PC-3 (cell line): ENCODE data around the gene CSNK1D. TPM values are rescaled to one million over a fixed set of nuclear protein-coding genes. Genes with fewer than 3 reads are reported as not detected.

Experiments
- ATAC-seq: fragments of 200-7000 bp; cut with Tn5 transposase; 2 replicates; pipeline ENCODE4 v1.9.1; 2020; ENCODE audit warnings: mild to moderate bottlenecking, moderate library complexity
- BruUV-seq: library from RNA; stranded (reverse); fragments of 400-500 nt; replicated peaks from 2 replicates; lab custom pipeline; 2021; lab: Mats Ljungman, UMichigan
- CTCF ChIA-PET: fragments of 300-600 bp; sonication (Branson Sonifier 250); formaldehyde crosslinking; loops from one replicate; lab custom pipeline; 2022; ENCODE audit warnings: antibody characterized with exemption; lab: Charles Lee
- POLR2A ChIA-PET: fragments of 300-600 bp; sonication (Branson Sonifier 250); formaldehyde crosslinking; loops from one replicate; lab custom pipeline; 2022; ENCODE audit warnings: antibody characterized with exemption; ENCODE audit not compliant: unreplicated experiment; lab: Charles Lee
- DNase-seq: peaks from one replicate; pipeline ENCODE4 v3.0.0-alpha.2; 2015
- H2AFZ ChIP-seq: fragments of 300-600 bp; sonication (generic); 2 replicates; pipeline ENCODE4 v1.6.0; 2016; ENCODE audit warnings: antibody characterized with exemption, low read length
- H3F3A ChIP-seq: fragments of 300-600 bp; sonication (generic); one replicate; pipeline ENCODE4 v1.6.0; 2017; ENCODE audit warnings: antibody characterized with exemption, low read length, control low read depth, mild to moderate bottlenecking; ENCODE audit not compliant: unreplicated experiment
- H3K27ac ChIP-seq: fragments of 300-600 bp; sonication (generic); 2 replicates; pipeline ENCODE4 v1.5.1; 2016; ENCODE audit warnings: mild to moderate bottlenecking, low read length
- H3K27me3 ChIP-seq: fragments of 300-600 bp; sonication (generic); 2 replicates; pipeline ENCODE4 v1.6.1; 2016; ENCODE audit warnings: low read length, mixed read lengths
- H3K36me3 ChIP-seq: fragments of 300-600 bp; sonication (generic); 2 replicates; pipeline ENCODE4 v1.6.1; 2016; ENCODE audit warnings: low read depth, mixed run types, low read length, mixed read lengths
- H3K4me1 ChIP-seq: fragments of 300-600 bp; sonication (generic); 2 replicates; pipeline ENCODE4 v1.5.1; 2016; ENCODE audit warnings: low read length; ENCODE audit not compliant: insufficient read depth
- H3K4me2 ChIP-seq: fragments of 300-600 bp; sonication (generic); 2 replicates; pipeline ENCODE4 v1.6.0; 2016; ENCODE audit warnings: low read length
- H3K4me3 ChIP-seq: fragments of 300-600 bp; sonication (generic); 2 replicates; pipeline ENCODE4 v1.5.1; 2016; ENCODE audit warnings: mild to moderate bottlenecking, low read length, mixed read lengths
- H3K79me2 ChIP-seq: fragments of 300-600 bp; sonication (generic); 2 replicates; pipeline ENCODE4 v1.6.1; 2017; ENCODE audit warnings: low read length, mixed read lengths
- H3K9ac ChIP-seq: fragments of 300-600 bp; sonication (generic); 2 replicates; pipeline ENCODE4 v1.6.0; 2016; ENCODE audit warnings: mild to moderate bottlenecking, low read length
- H3K9me2 ChIP-seq: fragments of 300-600 bp; sonication (generic); replicated peaks from 2 replicates; pipeline ENCODE4 v1.6.1; 2016; ENCODE audit warnings: mixed run types, low read length, mixed read lengths
- H3K9me3 ChIP-seq: fragments of 300-600 bp; sonication (generic); 2 replicates; pipeline ENCODE4 v1.6.1; 2016; ENCODE audit warnings: low read length, mixed read lengths
- H4K20me1 ChIP-seq: fragments of 300-600 bp; sonication (generic); 2 replicates; pipeline ENCODE4 v1.6.1; 2016; ENCODE audit warnings: low read length, mixed read lengths
- CTCF ChIP-seq: fragments of 300-600 bp; sonication (generic); conservative IDR thresholded peaks from 2 replicates; pipeline ENCODE4 v1.5.1; 2017; ENCODE audit warnings: antibody characterized with exemption, low read depth, mild to moderate bottlenecking, low read length
- EZH2 ChIP-seq: fragments of 300-600 bp; sonication (generic); IDR thresholded peaks from one replicate; pipeline ENCODE4 v1.6.1; 2017; ENCODE audit warnings: antibody characterized with exemption, mild to moderate bottlenecking, low read length; ENCODE audit not compliant: unreplicated experiment
- EZH2phosphoT487 ChIP-seq: fragments of 300-600 bp; sonication (generic); IDR thresholded peaks from 2 replicates; pipeline ENCODE4 v1.6.1; 2018; ENCODE audit warnings: mild to moderate bottlenecking, antibody characterized with exemption, low read length, borderline replicate concordance
- intact Hi-C: fragments of 100-400 bp; cut with micrococcal nuclease; formaldehyde crosslinking; loops from 2 replicates; pipeline ENCODE4 v1.9.0; 2023
- total RNA-seq: library from RNA; depleted of rRNA; stranded (reverse); fragments of >200 nt; gene quantifications from 2 replicates; pipeline ENCODE4 v1.2.3, GENCODE V29; 2014

The CSNK1D gene
- total RNA-seq, 1 experiment from 2014 or later, result 58.6 TPM

- Histone ChIP-seq H3K4me3 (no peak overlapping the region), H3K27ac (no peak overlapping the region), H3K9ac (no peak overlapping the region), H3K4me1 (no peaks in the 10 kb centered on the region), H3K79me2 (no peaks in the 10 kb centered on the region), H3K4me2 (no peak overlapping the region), H3K36me3 (no peaks in the 10 kb centered on the region), H2AFZ (no peak overlapping the region), H3K9me3 (no peaks in the 10 kb centered on the region), H3K27me3 (no peaks in the 10 kb centered on the region), H3K9me2 (no peaks in the 10 kb centered on the region), H3F3A (peaks cover 3% of the 10 kb centered on the region), H4K20me1 (no peaks in the 10 kb centered on the region)
- intact Hi-C loops, result loop anchor here (2.0 kb wide), 1 partner anchor 77 kb away; no protein-coding TSS in a partner anchor
- ChIA-PET CTCF (no interaction called here), POLR2A (no interaction called here)
- DNase-seq (no peak), ATAC-seq (no peak)
- TSS peak; percentile 43 for BruUV-seq
- no peak for TF ChIP-seq CTCF
- TF ChIP-seq EZH2, result no peak
- TF ChIP-seq EZH2phosphoT487, result no peak
Observed at GRCh38 chr17:82321947-82322466, 48.5 kb upstream of the CSNK1D start.

GRCh38 chr17:82320956-82321927 lies 47.7 kb upstream of the CSNK1D start:
- no peaks in the 10 kb centered on the region for H3K79me2 ChIP-seq
- no peaks in the 10 kb centered on the region for H4K20me1 ChIP-seq
- ATAC-seq, result peak; percentile 45
- no peak overlapping the region for H3K9ac ChIP-seq
- DNase-seq, result no peak
- H3K4me1 ChIP-seq, result no peaks in the 10 kb centered on the region
- TF ChIP-seq CTCF (peak; percentile 90), EZH2 (no peak), EZH2phosphoT487 (no peak)
- no peaks in the 10 kb centered on the region for H3K9me3 ChIP-seq
- intact Hi-C loops, result loop anchor here (2.0 kb wide), 1 partner anchor 76 kb away; no protein-coding TSS in a partner anchor
- H3F3A ChIP-seq, result peaks cover 3% of the 10 kb centered on the region
- no peaks in the 10 kb centered on the region for H3K27me3 ChIP-seq
- no peak overlapping the region for H3K4me3 ChIP-seq
- ChIA-PET POLR2A (no interaction called here), CTCF (interaction anchor here (1.2 kb wide), 1 partner anchor 74 kb away, joined by 3 read pairs; no protein-coding TSS in a partner anchor)
- no peaks in the 10 kb centered on the region for H3K9me2 ChIP-seq
- H2AFZ ChIP-seq, result no peak overlapping the region
- no peaks in the 10 kb centered on the region for H3K36me3 ChIP-seq
- H3K4me2 ChIP-seq, result no peak overlapping the region
- H3K27ac ChIP-seq, result no peak overlapping the region
- BruUV-seq, result no TSS peak
